Prostate gland (tissue), 2 donors: ENCODE results near the gene CEBPE.

Source experiments
- POLR2A ChIP-seq: fragments of 450-650 bp; IDR thresholded peaks from one replicate; pipeline ENCODE4 v1.6.1; 2016; ENCODE audit warnings: antibody characterized with exemption, mild to moderate bottlenecking
- POLR2AphosphoS5 ChIP-seq: sonication (generic); formaldehyde crosslinking; IDR thresholded peaks from one replicate; pipeline ENCODE4 v1.6.1; 2017; ENCODE audit warnings: antibody characterized with exemption
- TF ChIP-seq, protein P1 (sequence below), 4 experiments: fragments of 200-600 bp in 2 of 4; fragments of 450-650 bp in 2 of 4; sonication (generic) in 2 of 4; IDR thresholded peaks; 1 replicate in 3 of 4; 2 replicates in 1 of 4; pipeline ENCODE4 v1.5.1; 2016 to 2019; ENCODE audit warnings: antibody characterized with exemption in 4 of 4, mild to moderate bottlenecking in 2 of 4, moderate library complexity in 2 of 4

DNA sequence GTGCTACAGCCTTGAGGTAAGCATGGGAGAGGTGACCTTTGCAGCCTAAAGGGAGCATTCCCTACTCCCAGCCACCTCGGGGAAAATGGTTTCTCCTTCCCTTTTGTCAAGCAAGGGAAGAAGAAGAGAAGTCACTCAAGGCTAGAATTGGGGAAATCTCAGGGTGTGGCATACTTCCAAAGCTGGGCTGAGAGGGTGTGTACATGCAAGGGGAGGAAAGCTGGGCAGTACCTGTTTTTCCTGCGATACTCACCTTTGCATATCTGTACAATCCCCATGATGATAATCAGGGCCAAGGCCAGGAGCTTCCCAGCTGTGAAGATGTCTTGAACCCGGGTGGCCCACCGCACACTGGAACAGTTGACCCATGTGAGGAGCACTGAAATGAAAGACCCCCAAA, 23.8 kb upstream of the CEBPE start:
- TF ChIP-seq, protein P1, sequence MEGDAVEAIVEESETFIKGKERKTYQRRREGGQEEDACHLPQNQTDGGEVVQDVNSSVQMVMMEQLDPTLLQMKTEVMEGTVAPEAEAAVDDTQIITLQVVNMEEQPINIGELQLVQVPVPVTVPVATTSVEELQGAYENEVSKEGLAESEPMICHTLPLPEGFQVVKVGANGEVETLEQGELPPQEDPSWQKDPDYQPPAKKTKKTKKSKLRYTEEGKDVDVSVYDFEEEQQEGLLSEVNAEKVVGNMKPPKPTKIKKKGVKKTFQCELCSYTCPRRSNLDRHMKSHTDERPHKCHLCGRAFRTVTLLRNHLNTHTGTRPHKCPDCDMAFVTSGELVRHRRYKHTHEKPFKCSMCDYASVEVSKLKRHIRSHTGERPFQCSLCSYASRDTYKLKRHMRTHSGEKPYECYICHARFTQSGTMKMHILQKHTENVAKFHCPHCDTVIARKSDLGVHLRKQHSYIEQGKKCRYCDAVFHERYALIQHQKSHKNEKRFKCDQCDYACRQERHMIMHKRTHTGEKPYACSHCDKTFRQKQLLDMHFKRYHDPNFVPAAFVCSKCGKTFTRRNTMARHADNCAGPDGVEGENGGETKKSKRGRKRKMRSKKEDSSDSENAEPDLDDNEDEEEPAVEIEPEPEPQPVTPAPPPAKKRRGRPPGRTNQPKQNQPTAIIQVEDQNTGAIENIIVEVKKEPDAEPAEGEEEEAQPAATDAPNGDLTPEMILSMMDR (IDR thresholded peaks at IDR 0.05): no peak
- no peak for TF ChIP-seq POLR2A
- TF ChIP-seq POLR2AphosphoS5: no peak
